Tongue (tissue), 2 donors: ENCODE measurements around the gene TMEFF1. TPM values are rescaled to one million over a fixed set of nuclear protein-coding genes. Genes with fewer than 3 reads are reported as not detected.

Experiments
- DNase-seq: peaks from one replicate; pipeline ENCODE4 v3.0.0-alpha.2; 2015
- total RNA-seq: library from RNA; depleted of rRNA; stranded (reverse); fragments of >200 nt; gene quantifications from one replicate; pipeline ENCODE4 v1.2.3, GENCODE V29; 2014

TMEFF1 gene
- total RNA-seq, 1 donor from 2014 or later: 3.0 TPM

- DNase-seq: no peak
These were observed 105.7 kb downstream of the TMEFF1 start for GRCh38 chr9:100578610-100579009.

GRCh38 chr9:100579665-100580064 is 106.7 kb downstream of the TMEFF1 start:
- peak; percentile 75 for DNase-seq

GRCh38 chr9:100580257-100580656 is 107.3 kb downstream of the TMEFF1 start:
- peak; percentile 68 for DNase-seq

GRCh38 chr9:100581081-100581480 is 108.1 kb downstream of the TMEFF1 start:
- DNase-seq: no peak

- peak; percentile 54 for DNase-seq
These were observed 108.7 kb downstream of the TMEFF1 start for GRCh38 chr9:100581661-100582060.

GRCh38 chr9:100583014-100583802 is 110.3 kb downstream of the TMEFF1 start:
- DNase-seq: no peak

- no peak for DNase-seq
These were observed 112.0 kb downstream of the TMEFF1 start for GRCh38 chr9:100584951-100585350.

GRCh38 chr9:100586093-100586492 is 113.1 kb downstream of the TMEFF1 start:
- DNase-seq: no peak

- no peak for DNase-seq
These were observed 114.4 kb downstream of the TMEFF1 start for GRCh38 chr9:100587375-100587774.

GRCh38 chr9:100589582-100589981 is 116.6 kb downstream of the TMEFF1 start:
- no peak for DNase-seq

- DNase-seq: no peak
These were observed 117.5 kb downstream of the TMEFF1 start for GRCh38 chr9:100590481-100590880.

GRCh38 chr9:100591139-100591538 is 118.2 kb downstream of the TMEFF1 start:
- DNase-seq: no peak

- no peak for DNase-seq
These were observed 118.9 kb downstream of the TMEFF1 start for GRCh38 chr9:100591639-100592412.

- DNase-seq: peak; percentile 90
These were observed 122.6 kb downstream of the TMEFF1 start for GRCh38 chr9:100595391-100596199.

GRCh38 chr9:100597236-100597635 is 124.3 kb downstream of the TMEFF1 start:
- DNase-seq: no peak

GRCh38 chr9:100598641-100599145 is 125.7 kb downstream of the TMEFF1 start:
- DNase-seq: peak; percentile 92

GRCh38 chr9:100600521-100601079 is 127.7 kb downstream of the TMEFF1 start:
- peak; percentile 94 for DNase-seq

- DNase-seq: peak; percentile 81
These were observed 128.3 kb downstream of the TMEFF1 start for GRCh38 chr9:100601216-100601615.

GRCh38 chr9:100602342-100602801 is 129.4 kb downstream of the TMEFF1 start:
- peak; percentile 78 for DNase-seq

GRCh38 chr9:100605405-100605804 is 132.5 kb downstream of the TMEFF1 start:
- no peak for DNase-seq

- no peak for DNase-seq
These were observed 146.2 kb downstream of the TMEFF1 start for GRCh38 chr9:100619194-100619593.

GRCh38 chr9:100619665-100620064 is 146.7 kb downstream of the TMEFF1 start:
- no peak for DNase-seq
